K562 (cell line): ENCODE measurements around the gene FSTL3. TPM values are rescaled to one million over a fixed set of nuclear protein-coding genes. Genes with fewer than 3 reads are reported as not detected.

ENCODE experiments used
- ATAC-seq: fragments of 200-7000 bp; cut with Tn5 transposase; 3 replicates; pipeline ENCODE4 v1.9.1; 2020; ENCODE audit warnings: moderate library complexity
- BruUV-seq: library from RNA; stranded (reverse); fragments of 400-500 nt; replicated peaks from 2 replicates; lab custom pipeline; 2021; lab: Mats Ljungman, UMichigan
- CTCF ChIA-PET: fragments of 300-600 bp; formaldehyde crosslinking; extraction: SDS; loops from one replicate; lab custom pipeline; 2021; ENCODE audit warnings: low intra/inter-chr PET ratio; lab: Yijun Ruan, JAX
- POLR2A ChIA-PET: fragments of 300-600, 350-650 bp; sonication (Branson Sonifier 250); formaldehyde crosslinking; extraction: SDS; loops from one replicate; lab custom pipeline; 2021; ENCODE audit warnings: antibody characterized with exemption, inconsistent platforms; lab: Yijun Ruan, JAX
- DNase-seq, 4 experiments: peaks; one replicate each; pipeline versions ENCODE4 v3.0.0 to v3.0.0-alpha.2; 2011 to 2018; ENCODE audit warnings: low spot score in 3 of 4, mixed read lengths in 3 of 4; ENCODE audit errors: extremely low read depth in 1 of 4
- FAIRE-seq: peaks from 2 replicates; lab custom pipeline; 2011; peaks lifted over from hg19 to GRCh38; lab: Jason Lieb, UNC
- H2AFZ ChIP-seq: 2 replicates; pipeline ENCODE4 v1.6.0; 2011; ENCODE audit warnings: low read depth, low read length, control low read depth, inconsistent platforms
- H3K27ac ChIP-seq: fragments of 200-600 bp; 3 replicates; pipeline ENCODE4 v1.8.0; 2011; ENCODE audit warnings: low read depth, mild to moderate bottlenecking, control low read depth, inconsistent platforms, low read length, moderate library complexity, mixed read lengths; ENCODE audit errors: extremely low read depth
- H3K27me3 ChIP-seq, 2 experiments: fragments of 300-600 bp in 1 of 2; 2 replicates in 1 of 2; 3 replicates in 1 of 2; pipeline versions ENCODE4 v1.6.0 to v1.8.0; 2011; ENCODE audit warnings: inconsistent platforms in 2 of 2, low read length in 2 of 2, mild to moderate bottlenecking in 1 of 2, mixed read lengths in 1 of 2, moderate library complexity in 1 of 2; ENCODE audit not compliant: control insufficient read depth in 2 of 2, insufficient read depth in 2 of 2
- H3K36me3 ChIP-seq: fragments of 300-600 bp; 3 replicates; pipeline ENCODE4 v1.8.0; 2011; ENCODE audit warnings: mild to moderate bottlenecking, low read length, inconsistent platforms; ENCODE audit not compliant: control insufficient read depth, insufficient read depth
- H3K4me1 ChIP-seq, 2 experiments: fragments of 200-600 bp in 1 of 2; replicated peaks in 1 of 2; 2 replicates in 1 of 2; 3 replicates in 1 of 2; pipeline versions ENCODE4 v1.5.1 to v1.8.0; 2011; ENCODE audit warnings: inconsistent platforms in 2 of 2, low read length in 2 of 2, mild to moderate bottlenecking in 1 of 2, mixed read lengths in 1 of 2, moderate library complexity in 1 of 2; ENCODE audit not compliant: control insufficient read depth in 2 of 2, insufficient read depth in 2 of 2
- H3K4me2 ChIP-seq: 2 replicates; pipeline ENCODE4 v1.6.1; 2011; ENCODE audit warnings: low read length, control low read depth, inconsistent platforms, mixed read lengths; ENCODE audit not compliant: insufficient read depth
- H3K4me3 ChIP-seq: fragments of 200-600 bp; sonication (generic), shearing (Covaris generic); 2 replicates; pipeline ENCODE4 v1.5.1; 2016; ENCODE audit warnings: control low read depth, inconsistent platforms
- H3K79me2 ChIP-seq: fragments of 200-600 bp; 3 replicates; pipeline ENCODE4 v1.8.0; 2011; ENCODE audit warnings: low read length, inconsistent platforms; ENCODE audit not compliant: control insufficient read depth, insufficient read depth
- H3K9ac ChIP-seq, 2 experiments: 2 replicates each; pipeline versions ENCODE4 v1.6.0 to v1.6.1; 2011; ENCODE audit warnings: low read depth in 2 of 2, low read length in 2 of 2, control low read depth in 1 of 2, inconsistent platforms in 1 of 2, mild to moderate bottlenecking in 1 of 2, mixed read lengths in 1 of 2; ENCODE audit not compliant: insufficient read depth in 1 of 2
- H3K9me1 ChIP-seq: one replicate; pipeline ENCODE4 v1.6.0; 2011; ENCODE audit warnings: inconsistent platforms, mild to moderate bottlenecking, low read length, moderate library complexity; ENCODE audit not compliant: control insufficient read depth, insufficient read depth
- H3K9me3 ChIP-seq: replicated peaks from 2 replicates; pipeline ENCODE4 v1.5.1; 2011; ENCODE audit warnings: low read depth, low read length, inconsistent platforms; ENCODE audit not compliant: control insufficient read depth, insufficient read depth
- H4K20me1 ChIP-seq: replicated peaks from 2 replicates; pipeline ENCODE4 v1.6.1; 2011; ENCODE audit warnings: low read length, inconsistent platforms, mixed read lengths; ENCODE audit not compliant: control insufficient read depth, insufficient read depth
- CAMTA2 ChIP-seq: fragments of 250-450 bp; sonication (Bioruptor Pico); conservative IDR thresholded peaks from 2 replicates; pipeline ENCODE4 v1.5.1; 2022
- CCNT2 ChIP-seq: IDR thresholded peaks from 2 replicates; pipeline ENCODE4 v1.6.1; 2011; ENCODE audit warnings: borderline replicate concordance, low read depth, mild to moderate bottlenecking, moderate library complexity, mixed read lengths, low read length; ENCODE audit not compliant: insufficient read length; ENCODE audit errors: extremely low read depth
- ELF2 ChIP-seq: fragments of 250-450 bp; sonication (Bioruptor Pico); IDR thresholded peaks from 2 replicates; pipeline ENCODE4 v1.5.0; 2021; ENCODE audit warnings: mild to moderate bottlenecking
- ELF4 ChIP-seq: fragments of 450-650 bp; formaldehyde crosslinking; IDR thresholded peaks from 2 replicates; pipeline ENCODE4 v1.4.0; 2022; ENCODE audit warnings: missing genetic modification characterization
- EP400 ChIP-seq: fragments of 450-650 bp; IDR thresholded peaks from 2 replicates; pipeline ENCODE4 v1.6.1; 2017; ENCODE audit warnings: antibody characterized with exemption, mild to moderate bottlenecking, moderate library complexity
- FOXM1 ChIP-seq, 2 experiments: fragments of 450-650 bp in 1 of 2; sonication (generic) in 1 of 2; formaldehyde crosslinking in 1 of 2; IDR thresholded peaks; 2 replicates each; pipeline versions ENCODE4 v1.6.1 to v1.9.0; 2017 to 2022; ENCODE audit warnings: low read depth in 2 of 2, mild to moderate bottlenecking in 2 of 2, missing genetic modification reagents in 1 of 2, moderate library complexity in 1 of 2
- HDGF ChIP-seq: fragments of 450-650 bp; IDR thresholded peaks from 2 replicates; pipeline ENCODE4 v1.6.1; 2016
- HMG20B ChIP-seq: fragments of 250-450 bp; sonication (Bioruptor Pico); IDR thresholded peaks from 2 replicates; pipeline ENCODE4 v1.5.0; 2021; ENCODE audit warnings: mild to moderate bottlenecking
- HNRNPH1 ChIP-seq: fragments of 200-400 bp; formaldehyde crosslinking; optimal IDR thresholded peaks from 2 replicates; pipeline ENCODE3; 2017; ENCODE audit warnings: low read depth, mild to moderate bottlenecking, low read length, moderate library complexity
- HNRNPK ChIP-seq: fragments of 200-400 bp; formaldehyde crosslinking; IDR thresholded peaks from one replicate; pipeline ENCODE4 v1.6.1; 2018; ENCODE audit warnings: mild to moderate bottlenecking, low read depth, low read length; ENCODE audit not compliant: poor library complexity, severe bottlenecking
- KDM5B ChIP-seq: fragments of 200-600 bp; sonication (generic); IDR thresholded peaks from 2 replicates; pipeline ENCODE4 v1.6.1; 2012; ENCODE audit warnings: low read depth, mild to moderate bottlenecking, moderate library complexity, low read length, control low read depth, inconsistent platforms; ENCODE audit not compliant: insufficient replicate concordance
- KLF1 ChIP-seq: fragments of 450-650 bp; IDR thresholded peaks from 2 replicates; pipeline ENCODE4 v1.6.1; 2016; ENCODE audit warnings: missing genetic modification characterization, missing compliant biosample characterization
- MBD2 ChIP-seq: sonication (generic); IDR thresholded peaks from 2 replicates; pipeline ENCODE4 v1.6.1; 2016; ENCODE audit warnings: low read depth, borderline replicate concordance
- TBP ChIP-seq: optimal IDR thresholded peaks from 2 replicates; pipeline ENCODE3; 2011; ENCODE audit warnings: low read depth, low read length, improper control_type of control experiment
- ZFP36 ChIP-seq: fragments of 150-350 bp; IDR thresholded peaks from 2 replicates; pipeline ENCODE4 v1.6.1; 2018; ENCODE audit warnings: low read length, low read depth; ENCODE audit not compliant: partially characterized antibody
- ZNF324 ChIP-seq: fragments of 250-450 bp; sonication (Bioruptor Pico); IDR thresholded peaks from 2 replicates; pipeline ENCODE4 v1.4.0; 2020; ENCODE audit warnings: mild to moderate bottlenecking
- ZNF445 ChIP-seq: fragments of 250-450 bp; sonication (Bioruptor Pico); IDR thresholded peaks from 2 replicates; pipeline ENCODE4 v1.4.0; 2020; ENCODE audit warnings: low read depth, mild to moderate bottlenecking, moderate library complexity
- ZNF75A ChIP-seq: fragments of 450-650 bp; formaldehyde crosslinking; IDR thresholded peaks from 2 replicates; pipeline ENCODE4 v1.4.0; 2020; ENCODE audit warnings: mild to moderate bottlenecking
- ZZZ3 ChIP-seq: fragments of 450-650 bp; IDR thresholded peaks from 2 replicates; pipeline ENCODE4 v1.6.1; 2016; ENCODE audit warnings: antibody characterized with exemption, mild to moderate bottlenecking, moderate library complexity
- WGBS: fragments of 100-300 bp; shearing (Covaris generic); methylation state at CpG from one replicate; pipeline ENCODE4 v1.1.6; 2016; ENCODE audit warnings: low coverage, mixed read lengths; ENCODE audit not compliant: insufficient coverage; ENCODE audit errors: missing lambda C conversion rate; 5-methylcytosine and 5-hydroxymethylcytosine counted together
- in situ Hi-C: fragments of 300-500 bp; cut with MboI; formaldehyde crosslinking; loops from 4 replicates; pipeline ENCODE4 v1.15.0; 2018; ENCODE audit warnings: inconsistent platforms, mixed read lengths
- intact Hi-C: fragments of 100-400 bp; cut with micrococcal nuclease; formaldehyde crosslinking; loops from 2 replicates; pipeline ENCODE4 v1.14.2; 2022
- polyA plus RNA-seq, 8 experiments: library from polyadenylated mRNA; depleted of rRNA in 4 of 8; stranded (reverse) in 5 of 8; unstranded in 3 of 8; fragments of >200 nt; fragmentation: Nextera tagmentation in 2 of 8; fragmentation: Illumina TruSeq in 1 of 8; extraction: Ambion mirVana in 2 of 8; extraction: Trizol in 1 of 8; gene quantifications; 2 replicates each; pipeline versions ENCODE4 v1.2.1 to v1.2.3, GENCODE V29; 2011 to 2014; ENCODE audit warnings: inconsistent platforms in 1 of 8, missing spikeins in 1 of 8
- total RNA-seq, 7 experiments: library from RNA; depleted of rRNA in 6 of 7; stranded (reverse); fragments of >200 nt in 6 of 7; fragmentation: Illumina TruSeq in 2 of 7; extraction: Trizol in 2 of 7; gene quantifications; 2 replicates each; pipeline versions ENCODE4 v1.2.1 to v1.2.3, GENCODE V29; 2011 to 2021; ENCODE audit warnings: low replicate concordance in 1 of 7
- TF ChIP-seq, protein P1 (sequence below): fragments of 200-800 bp; sonication (Bioruptor generic); IDR thresholded peaks from 2 replicates; pipeline ENCODE4 v1.6.1; 2017; ENCODE audit warnings: missing genetic modification characterization, missing compliant biosample characterization

The FSTL3 gene
- total and polyA plus RNA-seq, 9 of the 15 experiments (the other 6 are each of a cell fraction or from before 2014, with no cell fraction given), result 0.35 to 6.8 (median 4.2) TPM; not detected in 1

DNA sequence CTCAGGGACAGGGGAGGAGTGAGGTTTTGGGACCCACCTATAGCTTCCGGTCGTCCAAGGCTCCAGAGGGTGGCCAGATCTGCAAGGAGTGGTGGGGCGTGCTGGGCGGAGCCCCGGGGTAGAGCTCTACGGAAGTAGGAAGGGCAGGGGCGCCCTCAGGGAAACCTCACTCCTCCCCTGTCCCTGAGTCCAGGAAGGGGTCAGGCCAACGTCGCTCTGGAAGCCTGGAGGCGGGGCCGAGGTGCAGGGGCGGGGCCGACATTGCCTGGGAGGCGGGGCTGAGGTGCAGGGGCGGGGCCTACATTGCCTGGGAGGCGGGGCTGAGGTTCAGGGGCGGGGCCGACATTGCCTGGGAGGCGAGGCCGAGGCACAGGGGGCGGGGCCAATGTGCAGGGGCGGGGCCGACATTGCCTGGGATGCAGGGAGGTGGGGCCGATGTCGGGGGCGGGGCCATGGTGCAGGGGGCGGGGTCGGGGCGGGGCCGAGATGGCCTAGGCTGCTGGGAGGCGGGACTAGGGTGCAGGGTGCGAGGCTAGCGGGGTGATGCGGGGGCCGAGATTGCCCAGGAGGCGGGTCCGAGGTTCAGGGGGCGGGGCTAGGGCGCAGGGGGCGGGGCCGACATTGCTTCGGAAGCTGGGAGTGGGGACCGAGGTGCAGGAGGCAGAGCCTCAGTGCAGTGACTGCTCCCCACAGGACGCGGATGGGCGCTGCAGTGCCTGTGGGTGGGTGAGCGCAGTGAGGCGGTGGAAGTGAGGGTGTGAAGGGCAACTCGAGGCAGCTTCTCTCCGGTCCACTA lies 27.7 kb downstream of the FSTL3 start:
- peak overlapping the region; percentile 74 for H3K27ac ChIP-seq
- 2% methylated on average over 18 of the region's 50 CpGs for WGBS
- intact Hi-C loops, result loop anchor here (1.0 kb wide), 1 partner anchor 24 kb away; no protein-coding TSS in a partner anchor
- TF ChIP-seq HDGF (no peak; the same call in 1 of the 2 replicates), ZNF75A (CRISPR knock-in tag) (no peak), HNRNPK (no peak), ELF2 (0 out of 2 replicates have a peak, but pooled peaks have one; percentile 38), HMG20B (CRISPR knock-in tag) (no peak), ZZZ3 (no peak), MBD2 (0 out of 2 replicates have a peak, but pooled peaks have one; percentile 30), CAMTA2 (CRISPR knock-in tag) (no peak), HNRNPH1 (no peak), CCNT2 (peak; percentile 14), ZNF445 (no peak), EP400 (no peak), KDM5B (peak; percentile 64), ZNF324 (CRISPR knock-in tag) (no peak), FOXM1 (IDR thresholded peaks at IDR 0.05; ENCODE audit: low read depth) (no peak), FOXM1 (CRISPR knock-in tag; IDR thresholded peaks at IDR 0.05; ENCODE audit: low read depth) (no peak), ZFP36 (no peak), TBP (peak; percentile 85), ELF4 (CRISPR knock-in tag) (no peak), KLF1 (tag) (no peak)
- TF ChIP-seq, protein P1, sequence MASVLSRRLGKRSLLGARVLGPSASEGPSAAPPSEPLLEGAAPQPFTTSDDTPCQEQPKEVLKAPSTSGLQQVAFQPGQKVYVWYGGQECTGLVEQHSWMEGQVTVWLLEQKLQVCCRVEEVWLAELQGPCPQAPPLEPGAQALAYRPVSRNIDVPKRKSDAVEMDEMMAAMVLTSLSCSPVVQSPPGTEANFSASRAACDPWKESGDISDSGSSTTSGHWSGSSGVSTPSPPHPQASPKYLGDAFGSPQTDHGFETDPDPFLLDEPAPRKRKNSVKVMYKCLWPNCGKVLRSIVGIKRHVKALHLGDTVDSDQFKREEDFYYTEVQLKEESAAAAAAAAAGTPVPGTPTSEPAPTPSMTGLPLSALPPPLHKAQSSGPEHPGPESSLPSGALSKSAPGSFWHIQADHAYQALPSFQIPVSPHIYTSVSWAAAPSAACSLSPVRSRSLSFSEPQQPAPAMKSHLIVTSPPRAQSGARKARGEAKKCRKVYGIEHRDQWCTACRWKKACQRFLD (CRISPR knock-in tag), result no peak

More for the DNA sequence above, 27.7 kb downstream of the FSTL3 start:
- POLR2A ChIA-PET, result interaction anchor here (0.6 to 1.6 kb wide), 11 partner anchors 9 to 233 kb away, joined by 3 to 5 read pairs (median 3); partner anchors contain the start of genes PRSS57 and RNF126
- Histone ChIP-seq H3K4me3 (peak overlapping the region; percentile 46), H3K36me3 (no peaks in the 10 kb centered on the region), H3K9me3 (0 out of 2 replicates have a peak, but pooled peaks cover 2% of the 10 kb centered on the region), H3K27me3 (no peaks in the 10 kb centered on the region), H3K9me1 (no peaks in the 10 kb centered on the region), H3K79me2 (peaks cover 9% of the 10 kb centered on the region; the same call in 2 of the 3 replicates), H3K9ac (peak overlapping the region; percentile 75 to 92), H4K20me1 (no peaks in the 10 kb centered on the region), H2AFZ (peak overlapping the region; percentile 83), H3K4me1 (peaks cover 16 to 31% of the 10 kb centered on the region in 2 experiments), H3K4me2 (peak overlapping the region; percentile 87)
- FAIRE-seq (peak; percentile 93), DNase-seq (peak; percentile 95 to 97 (median 96)), ATAC-seq (peak; percentile 98)
- in situ Hi-C loops, result no loop called here
- BruUV-seq, result no TSS peak
- CTCF ChIA-PET, result no interaction called here
